DND-41 (cell line): ENCODE measurements around the gene MIA.

Experiments used
- ATAC-seq: fragments of 200-7000 bp; cut with Tn5 transposase; 3 replicates; pipeline ENCODE4 v1.9.1; 2021; ENCODE audit warnings: low read depth; ENCODE audit not compliant: insufficient read depth
- DNase-seq: peaks from one replicate; pipeline ENCODE4 v3.0.0-alpha.2; 2020
- H2AFZ ChIP-seq: 2 replicates; pipeline ENCODE4 v1.6.0; 2012; ENCODE audit warnings: low read depth, low read length
- H3K27ac ChIP-seq: 2 replicates; pipeline ENCODE4 v1.5.1; 2012; ENCODE audit warnings: low read length, inconsistent platforms
- H3K27me3 ChIP-seq: fragments of 200-600 bp; sonication (generic); 2 replicates; pipeline ENCODE4 v1.6.0; 2012; ENCODE audit warnings: low read length, mild to moderate bottlenecking, inconsistent platforms; ENCODE audit not compliant: insufficient read depth, poor library complexity
- H3K36me3 ChIP-seq: 2 replicates; pipeline ENCODE4 v1.5.1; 2012; ENCODE audit warnings: low read length, inconsistent platforms; ENCODE audit not compliant: insufficient read depth
- H3K4me1 ChIP-seq: 2 replicates; pipeline ENCODE4 v1.5.1; 2012; ENCODE audit warnings: mild to moderate bottlenecking, low read length; ENCODE audit not compliant: insufficient read depth
- H3K4me2 ChIP-seq: 2 replicates; pipeline ENCODE4 v1.6.0; 2012; ENCODE audit warnings: mild to moderate bottlenecking, moderate library complexity, low read length, inconsistent platforms; ENCODE audit not compliant: insufficient read depth
- H3K4me3 ChIP-seq, 2 experiments: fragments of 200-600 bp in 1 of 2; shearing (Covaris generic) in 1 of 2; 2 replicates each; pipeline ENCODE4 v1.5.1; 2012 to 2016; ENCODE audit warnings: inconsistent platforms in 2 of 2, low read length in 2 of 2, mild to moderate bottlenecking in 2 of 2, low read depth in 1 of 2, moderate library complexity in 1 of 2
- H3K79me2 ChIP-seq: 2 replicates; pipeline ENCODE4 v1.6.0; 2012; ENCODE audit warnings: low read length, inconsistent platforms; ENCODE audit not compliant: insufficient read depth
- H3K9ac ChIP-seq: 2 replicates; pipeline ENCODE4 v1.6.0; 2012; ENCODE audit warnings: low read depth, mild to moderate bottlenecking, inconsistent platforms, low read length, moderate library complexity
- H3K9me3 ChIP-seq: 2 replicates; pipeline ENCODE4 v1.5.1; 2012; ENCODE audit warnings: low read length, moderate library complexity, mild to moderate bottlenecking, inconsistent platforms; ENCODE audit not compliant: insufficient read depth, severe bottlenecking
- H4K20me1 ChIP-seq: 2 replicates; pipeline ENCODE4 v1.6.0; 2012; ENCODE audit warnings: low read length; ENCODE audit not compliant: insufficient read depth
- CTCF ChIP-seq: IDR thresholded peaks from 2 replicates; pipeline ENCODE4 v1.5.1; 2012; ENCODE audit warnings: borderline replicate concordance, low read length, moderate library complexity, mild to moderate bottlenecking; ENCODE audit not compliant: poor library complexity, severe bottlenecking; ENCODE audit errors: extremely low read depth
- EZH2 ChIP-seq: IDR thresholded peaks from 3 replicates; pipeline ENCODE4 v1.6.1; 2012; ENCODE audit warnings: borderline replicate concordance, low read depth, mild to moderate bottlenecking, moderate library complexity, low read length, inconsistent platforms; ENCODE audit not compliant: severe bottlenecking

The MIA gene

GRCh38 chr19:40777645-40777936 lies 2.3 kb downstream of the MIA start:
- Histone ChIP-seq H2AFZ (peak overlapping the region; percentile 86), H3K9me3 (no peaks in the 10 kb centered on the region), H3K79me2 (peaks cover 13% of the 10 kb centered on the region), H4K20me1 (peaks cover 8% of the 10 kb centered on the region; the same call in 1 of the 2 replicates), H3K4me1 (peaks cover 21% of the 10 kb centered on the region), H3K36me3 (peaks cover 4% of the 10 kb centered on the region; the same call in 1 of the 2 replicates), H3K27me3 (no peaks in the 10 kb centered on the region), H3K4me3 (peak overlapping the region; percentile 15 to 83; a peak in 3 of 4 replicates), H3K9ac (peak overlapping the region; percentile 79), H3K27ac (peak overlapping the region; percentile 95), H3K4me2 (peak overlapping the region; percentile 68)
- DNase-seq, result no peak
- TF ChIP-seq EZH2, result no peak
- no peak for TF ChIP-seq CTCF
- ATAC-seq, result no peak

- peak within 1 kb of the TSS; percentile 56 to 83; a peak in 3 of 4 replicates for H3K4me3 ChIP-seq
- peak within 1 kb of the TSS; percentile 79 for H3K9ac ChIP-seq
- TF ChIP-seq CTCF (no peak), EZH2 (no peak)
- H3K4me2 ChIP-seq, result peak within 1 kb of the TSS; percentile 92
- peak; percentile 79 for ATAC-seq
- peaks cover 21% of the 10 kb centered on the region for H3K4me1 ChIP-seq
- peaks cover 8% of the 10 kb centered on the region; the same call in 1 of the 2 replicates for H4K20me1 ChIP-seq
- no peaks in the 10 kb centered on the region for H3K27me3 ChIP-seq
- peak within 1 kb of the TSS; percentile 95 for H3K27ac ChIP-seq
- peak within 1 kb of the TSS; percentile 86 for H2AFZ ChIP-seq
- H3K79me2 ChIP-seq, result peaks cover 13% of the 10 kb centered on the region
- H3K9me3 ChIP-seq, result no peaks in the 10 kb centered on the region
- DNase-seq, result peak; percentile 100
- H3K36me3 ChIP-seq, result peaks cover 4% of the 10 kb centered on the region; the same call in 1 of the 2 replicates
These were observed 2.8 kb downstream of the MIA start, which contains the start of gene RAB4B for GRCh38 chr19:40777937-40778705. Gene RAB4B (plus strand): TSS chr19:40778247. CDS start chr19:40778376, 129 bp downstream.

- Histone ChIP-seq H3K4me1 (peaks cover 21% of the 10 kb centered on the region), H3K36me3 (peaks cover 4% of the 10 kb centered on the region; the same call in 1 of the 2 replicates), H3K79me2 (peaks cover 13% of the 10 kb centered on the region), H3K9me3 (no peaks in the 10 kb centered on the region), H3K4me2 (peak overlapping the region; percentile 92), H2AFZ (peak overlapping the region; percentile 70), H4K20me1 (peaks cover 8% of the 10 kb centered on the region; the same call in 1 of the 2 replicates), H3K4me3 (peak overlapping the region; percentile 56 to 83; a peak in 3 of 4 replicates), H3K27me3 (no peaks in the 10 kb centered on the region), H3K27ac (peak overlapping the region; percentile 91), H3K9ac (peak overlapping the region; percentile 79)
- ATAC-seq, result no peak
- no peak for DNase-seq
- TF ChIP-seq EZH2 (no peak), CTCF (no peak)
These were observed 3.5 kb downstream of the MIA start for GRCh38 chr19:40778706-40779284.
